Neural cell (in vitro differentiated cells): ENCODE results near the gene PAIP1. TPM values are rescaled to one million over a fixed set of nuclear protein-coding genes. Genes with fewer than 3 reads are reported as not detected.
"Not testable (repeated sequence)": the region's sequence is repeated elsewhere in the genome, so short reads cannot be mapped to it uniquely, and the experiment has no call there.

Source experiments
- H2AFZ ChIP-seq: fragments of 200-600, 300-800 bp; sonication (generic), shearing (Covaris generic); 2 replicates; pipeline ENCODE4 v1.6.0; 2014; ENCODE audit warnings: low read depth, mild to moderate bottlenecking, antibody characterized with exemption, low read length, moderate library complexity
- H3F3A ChIP-seq: fragments of 200-600 bp; shearing (Covaris generic); 2 replicates; pipeline ENCODE4 v1.6.1; 2016; ENCODE audit warnings: mild to moderate bottlenecking, moderate library complexity, mixed read lengths, antibody characterized with exemption, low read length; ENCODE audit not compliant: insufficient read depth, poor library complexity, severe bottlenecking
- H3K27ac ChIP-seq: fragments of 200-600, 300-800 bp; sonication (generic), shearing (Covaris generic); 2 replicates; pipeline ENCODE4 v1.5.1; 2014; ENCODE audit warnings: mild to moderate bottlenecking, low read length, moderate library complexity
- H3K27me3 ChIP-seq: fragments of 300-800, 200-600 bp; sonication (generic), shearing (Covaris generic); 2 replicates; pipeline ENCODE4 v1.6.0; 2014; ENCODE audit warnings: mild to moderate bottlenecking, low read depth, low read length, moderate library complexity; ENCODE audit not compliant: insufficient read depth
- H3K36me3 ChIP-seq: fragments of 300-800, 200-600 bp; sonication (generic), shearing (Covaris generic); 2 replicates; pipeline ENCODE4 v1.5.1; 2014; ENCODE audit warnings: mild to moderate bottlenecking, antibody characterized with exemption, low read length, moderate library complexity; ENCODE audit not compliant: insufficient read depth
- H3K4me2 ChIP-seq: fragments of 300-800, 200-600 bp; sonication (generic), shearing (Covaris generic); 2 replicates; pipeline ENCODE4 v1.6.0; 2014; ENCODE audit warnings: mild to moderate bottlenecking, low read length
- H3K4me3 ChIP-seq: fragments of 300-800, 200-600 bp; sonication (generic), shearing (Covaris generic); 2 replicates; pipeline ENCODE4 v1.5.1; 2014; ENCODE audit warnings: mild to moderate bottlenecking, low read length, moderate library complexity
- H3K79me2 ChIP-seq: fragments of 200-600 bp; shearing (Covaris generic); replicated peaks from 2 replicates; pipeline ENCODE4 v1.6.0; 2014; ENCODE audit warnings: mild to moderate bottlenecking, low read length, moderate library complexity; ENCODE audit not compliant: insufficient read depth
- H3K9ac ChIP-seq: fragments of 300-800, 200-600 bp; sonication (generic), shearing (Covaris generic); 2 replicates; pipeline ENCODE4 v1.6.1; 2016; ENCODE audit warnings: mild to moderate bottlenecking, low read length, mixed read lengths
- H3K9me2 ChIP-seq: fragments of 200-600 bp; shearing (Covaris generic); 2 replicates; pipeline ENCODE4 v1.6.1; 2016; ENCODE audit warnings: mild to moderate bottlenecking, low read length, mixed read lengths; ENCODE audit not compliant: insufficient read depth
- H3K9me3 ChIP-seq: fragments of 200-600, 300-800 bp; sonication (generic), shearing (Covaris generic); 2 replicates; pipeline ENCODE4 v1.6.1; 2016; ENCODE audit warnings: mild to moderate bottlenecking, mixed run types, low read length, moderate library complexity, mixed read lengths
- H4K20me1 ChIP-seq: fragments of 200-600 bp; shearing (Covaris generic); 2 replicates; pipeline ENCODE4 v1.6.1; 2016; ENCODE audit warnings: mild to moderate bottlenecking, mixed run types; ENCODE audit not compliant: insufficient read depth
- CTCF ChIP-seq: fragments of 450-650 bp; IDR thresholded peaks from 2 replicates; pipeline ENCODE4 v1.5.1; 2014; ENCODE audit warnings: antibody characterized with exemption, mild to moderate bottlenecking, moderate library complexity; ENCODE audit not compliant: poor library complexity, severe bottlenecking
- EP300 ChIP-seq: fragments of 450-650 bp; conservative IDR thresholded peaks from 2 replicates; pipeline ENCODE4 v1.6.1; 2014; ENCODE audit warnings: antibody characterized with exemption, mild to moderate bottlenecking, moderate library complexity; ENCODE audit not compliant: poor library complexity, severe bottlenecking
- EZH2 ChIP-seq: fragments of 200-600, 300-800 bp; shearing (Covaris generic), sonication (generic); IDR thresholded peaks from 2 replicates; pipeline ENCODE4 v1.6.1; 2014; ENCODE audit warnings: antibody characterized with exemption, low read length, borderline replicate concordance, mild to moderate bottlenecking; ENCODE audit not compliant: insufficient read depth, poor library complexity, severe bottlenecking
- MXI1 ChIP-seq: fragments of 450-650 bp; conservative IDR thresholded peaks from 2 replicates; pipeline ENCODE4 v1.6.1; 2014; ENCODE audit warnings: antibody characterized with exemption, mild to moderate bottlenecking; ENCODE audit not compliant: poor library complexity, severe bottlenecking
- POLR2AphosphoS5 ChIP-seq: IDR thresholded peaks from 2 replicates; pipeline ENCODE4 v1.6.1; 2012
- RAD21 ChIP-seq: fragments of 450-650 bp; conservative IDR thresholded peaks from 2 replicates; pipeline ENCODE4 v1.6.1; 2014; ENCODE audit warnings: antibody characterized with exemption, mild to moderate bottlenecking, moderate library complexity
- REST ChIP-seq: IDR thresholded peaks from 2 replicates; pipeline ENCODE4 v1.6.1; 2012; ENCODE audit warnings: borderline replicate concordance
- SMC3 ChIP-seq: fragments of 450-650 bp; conservative IDR thresholded peaks from 2 replicates; pipeline ENCODE4 v1.6.1; 2014; ENCODE audit warnings: antibody characterized with exemption, mild to moderate bottlenecking, moderate library complexity; ENCODE audit not compliant: poor library complexity
- TAF1 ChIP-seq: IDR thresholded peaks from 2 replicates; pipeline ENCODE4 v1.6.1; 2012; ENCODE audit warnings: low read depth
- polyA plus RNA-seq: library from polyadenylated mRNA; depleted of rRNA; stranded (reverse); fragments of >200 nt; gene quantifications from 2 replicates; pipeline ENCODE4 v1.2.3, GENCODE V29; 2014

Gene PAIP1
- polyA plus RNA-seq, 1 donor from 2014 or later, result 276 TPM

GRCh38 chr5:43582082-43583005 lies 25.5 kb upstream of the PAIP1 start:
- Histone ChIP-seq H3K9me3 (no peaks in the 10 kb centered on the region), H3K27me3 (no peaks in the 10 kb centered on the region), H3K4me3 (no peak overlapping the region), H2AFZ (no peak overlapping the region), H3F3A (no peaks in the 10 kb centered on the region), H3K4me2 (no peak overlapping the region), H3K9me2 (no peaks in the 10 kb centered on the region), H3K9ac (no peak overlapping the region), H4K20me1 (no peaks in the 10 kb centered on the region), H3K36me3 (peaks cover 3% of the 10 kb centered on the region), H3K27ac (no peak overlapping the region), H3K79me2 (no peaks in the 10 kb centered on the region)
- no peak for TF ChIP-seq RAD21
- TF ChIP-seq EZH2, result no peak
- TF ChIP-seq POLR2AphosphoS5, result no peak
- TF ChIP-seq SMC3, result no peak
- no peak for TF ChIP-seq REST
- TF ChIP-seq TAF1, result no peak

DNA sequence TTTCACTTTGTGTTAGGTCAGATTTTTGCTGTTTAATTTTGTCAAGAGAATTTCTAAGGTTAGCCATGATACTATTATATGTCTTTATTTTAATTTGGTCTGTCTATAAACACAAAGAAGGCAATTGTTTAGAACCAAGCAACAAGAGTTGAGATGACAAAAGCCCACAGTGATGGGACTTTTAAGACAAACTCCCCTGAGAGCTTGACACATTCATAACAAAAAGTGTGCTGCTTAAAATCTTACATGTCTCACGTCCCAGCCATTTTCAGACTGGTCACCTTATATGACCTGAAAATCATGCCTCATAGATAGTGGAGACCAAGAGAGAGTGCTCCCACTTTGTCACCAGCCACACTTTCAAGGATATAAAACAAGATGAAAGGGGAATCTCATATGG lies 24.5 kb upstream of the PAIP1 start:
- Histone ChIP-seq H3K9me3 (no peaks in the 10 kb centered on the region), H3K27me3 (no peaks in the 10 kb centered on the region), H3F3A (no peaks in the 10 kb centered on the region), H3K36me3 (peaks cover 3% of the 10 kb centered on the region), H3K9ac (no peak overlapping the region), H3K79me2 (no peaks in the 10 kb centered on the region), H3K4me2 (no peak overlapping the region), H3K27ac (no peak overlapping the region), H4K20me1 (no peaks in the 10 kb centered on the region), H2AFZ (no peak overlapping the region), H3K4me3 (no peak overlapping the region), H3K9me2 (no peaks in the 10 kb centered on the region)
- TF ChIP-seq MXI1 (no peak), TAF1 (no peak), SMC3 (no peak), EP300 (no peak), EZH2 (no peak), REST (no peak), RAD21 (no peak), CTCF (no peak), POLR2AphosphoS5 (no peak)

GRCh38 chr5:43580402-43581210 lies 23.7 kb upstream of the PAIP1 start:
- H2AFZ ChIP-seq, H3K9ac ChIP-seq, H3F3A ChIP-seq, H3K27ac ChIP-seq, H3K79me2 ChIP-seq, H3K4me3 ChIP-seq, H3K36me3 ChIP-seq, H3K27me3 ChIP-seq, H3K9me2 ChIP-seq, H3K9me3 ChIP-seq, H3K4me2 ChIP-seq, H4K20me1 ChIP-seq: not testable (repeated sequence)
